HG03039 (cell line): Measurements from ENCODE around the gene TAF4B.
"Not testable (repeated sequence)": the region's sequence is repeated elsewhere in the genome, so short reads cannot be mapped to it uniquely, and the experiment has no call there.

Experiments
- ATAC-seq: cut with Tn5 transposase; IDR thresholded peaks from one replicate; pipeline ENCODE4 v1.9.1; 2021; ENCODE audit warnings: mild to moderate bottlenecking, moderate library complexity; ENCODE audit not compliant: unreplicated experiment

The TAF4B gene

GRCh38 chr18:26421931-26422330 lies 195.7 kb downstream of the TAF4B start:
- no peak for ATAC-seq

DNA sequence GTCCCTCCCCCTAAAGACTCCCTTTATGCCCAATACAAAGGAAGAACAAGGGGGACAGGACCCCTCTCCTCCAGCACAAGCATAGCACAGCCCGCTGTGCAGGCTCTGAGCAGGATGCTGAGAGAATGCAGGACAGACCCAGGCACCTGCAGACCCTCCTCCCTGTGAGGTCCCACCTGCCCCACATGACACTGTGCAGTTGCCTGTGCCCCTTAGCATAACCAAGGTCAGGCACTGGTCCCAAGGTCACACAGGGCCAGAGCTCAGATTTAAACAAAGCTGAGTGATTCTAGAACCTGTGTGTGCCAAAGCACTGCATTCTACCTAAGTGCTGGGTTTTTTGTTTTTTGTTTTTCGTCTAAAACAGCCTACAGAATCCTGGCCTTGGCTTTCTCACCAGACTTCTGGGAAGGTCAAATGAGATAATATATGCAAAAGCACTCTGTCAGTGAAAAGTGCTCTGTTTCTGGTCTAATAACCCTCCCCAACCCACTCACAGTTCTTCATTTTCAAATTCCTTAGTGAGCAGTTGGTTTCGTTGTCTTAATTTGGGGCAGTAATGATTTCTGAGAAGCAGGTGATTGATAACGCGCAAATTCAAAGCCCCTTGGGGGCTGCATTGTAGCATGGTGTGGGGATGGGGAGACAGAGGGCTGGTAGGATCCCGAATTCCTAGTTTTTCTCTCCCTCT lies 196.4 kb downstream of the TAF4B start:
- peak; percentile 84 for ATAC-seq

DNA sequence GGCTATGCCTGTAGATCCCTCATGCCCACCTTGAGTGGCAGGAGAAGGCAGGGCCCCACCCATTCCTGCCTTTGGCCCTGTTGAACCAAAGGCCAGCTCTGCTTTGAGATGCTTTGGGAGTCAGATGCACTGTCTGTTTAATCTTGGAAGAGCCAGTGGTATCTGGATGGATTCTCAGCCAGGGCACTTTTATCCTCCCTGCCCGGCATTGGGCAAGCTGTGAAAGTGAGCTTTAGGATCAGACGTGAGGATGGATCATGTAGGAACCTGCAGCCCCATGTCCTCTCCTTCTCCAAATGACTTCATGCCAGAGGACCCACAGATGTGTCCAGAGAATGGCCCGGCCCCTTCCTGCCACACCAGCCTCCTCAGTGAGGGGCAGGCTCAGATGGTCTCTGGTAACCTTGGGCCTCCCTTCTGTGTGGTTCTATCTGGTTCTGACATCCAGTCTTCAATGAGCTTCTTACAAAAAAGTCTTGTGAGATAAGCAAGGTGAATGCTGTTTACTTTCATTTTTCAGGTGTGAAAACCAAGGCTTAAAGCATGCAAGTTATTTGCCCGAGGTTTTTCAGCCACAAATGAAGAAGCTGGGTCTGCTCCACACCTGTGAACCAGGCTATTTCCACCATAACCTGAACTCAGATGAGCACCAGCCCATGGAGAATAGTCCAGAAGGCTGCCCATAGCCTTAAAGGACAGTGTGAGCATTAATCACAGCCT lies 198.3 kb downstream of the TAF4B start:
- no peak for ATAC-seq

GRCh38 chr18:26425148-26425531 lies 198.9 kb downstream of the TAF4B start:
- no peak for ATAC-seq

- no peak for ATAC-seq
Measured at GRCh38 chr18:26429535-26430226, 203.4 kb downstream of the TAF4B start.

DNA sequence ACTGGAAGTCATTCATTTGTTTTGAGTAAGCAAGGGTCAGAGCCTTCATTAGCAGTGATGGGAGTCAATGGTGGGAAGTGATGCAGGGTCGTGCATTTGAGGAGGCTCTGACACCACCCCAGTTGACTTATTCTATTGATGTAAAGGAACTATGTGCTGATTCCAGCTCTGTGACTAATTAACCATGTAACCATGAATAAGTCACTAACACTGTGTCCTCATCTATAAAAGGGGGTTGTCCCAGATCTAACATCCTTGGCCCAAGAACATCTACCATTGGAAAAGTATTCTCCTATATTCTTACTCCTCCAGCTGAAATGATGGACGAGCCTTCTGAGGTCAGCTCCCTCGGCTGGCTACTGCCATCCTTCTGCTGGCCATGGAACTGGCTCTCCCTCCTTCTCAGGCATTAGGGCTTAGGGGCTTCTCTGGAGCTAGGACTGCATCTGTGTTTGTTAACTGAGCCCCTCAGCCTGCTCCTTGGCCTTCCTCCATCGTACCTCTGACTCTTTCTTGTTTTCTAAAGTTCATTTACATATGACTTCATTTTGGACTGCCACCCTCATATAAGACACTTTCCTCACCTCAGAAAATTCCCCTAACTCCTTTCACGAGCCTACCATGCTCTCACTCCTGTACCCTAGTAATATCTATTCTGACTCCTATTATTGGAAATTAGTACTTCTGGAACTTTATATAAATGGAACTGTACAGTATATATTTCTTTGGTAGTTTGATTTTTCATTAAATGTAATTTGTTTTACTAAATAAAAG lies 206.6 kb downstream of the TAF4B start:
- ATAC-seq: peak; percentile 59

DNA sequence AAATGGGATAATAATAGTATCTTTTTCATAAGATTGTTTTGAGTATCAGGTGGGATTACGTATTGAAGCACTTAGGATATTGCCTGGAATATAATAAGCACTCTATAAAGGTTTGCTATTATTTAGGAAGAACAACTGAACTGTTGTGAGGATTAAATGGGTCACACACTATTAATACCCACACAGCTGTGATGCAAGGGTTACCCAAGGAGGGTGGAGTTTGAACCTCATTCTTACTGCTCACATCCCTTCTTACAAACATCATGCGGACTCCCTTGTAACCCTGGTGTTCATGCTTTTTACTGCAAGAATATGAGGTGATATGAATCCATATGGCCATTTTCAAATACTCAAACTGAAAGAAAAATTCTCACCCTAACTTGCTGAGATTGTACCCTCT lies 208.6 kb downstream of the TAF4B start:
- no peak for ATAC-seq

- no peak for ATAC-seq
Measured at GRCh38 chr18:26435415-26436095, 209.3 kb downstream of the TAF4B start.

- ATAC-seq: no peak
Measured at GRCh38 chr18:26436176-26437051, 210.2 kb downstream of the TAF4B start.

DNA sequence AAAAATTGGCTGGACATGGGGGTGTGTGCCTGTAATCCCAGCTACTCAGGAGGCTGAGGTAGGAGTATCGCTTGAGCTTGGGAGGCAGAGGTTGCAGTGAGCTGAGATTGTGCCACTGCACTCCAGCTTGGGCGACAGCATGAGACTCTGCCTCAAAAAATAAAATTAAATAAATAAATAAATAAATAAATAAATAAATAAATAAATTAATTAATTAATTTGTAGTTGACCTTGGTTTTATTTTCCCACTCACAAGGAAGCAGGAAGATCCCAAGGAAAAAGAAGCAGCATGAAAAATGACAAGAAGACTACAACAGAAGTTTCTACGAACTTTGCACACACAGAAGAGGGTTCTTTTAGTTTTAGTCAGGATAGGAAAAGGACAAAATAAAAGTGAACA lies 211.4 kb downstream of the TAF4B start:
- ATAC-seq: not testable (repeated sequence)

GRCh38 chr18:26438980-26439379 lies 212.7 kb downstream of the TAF4B start:
- peak; percentile 97 for ATAC-seq

DNA sequence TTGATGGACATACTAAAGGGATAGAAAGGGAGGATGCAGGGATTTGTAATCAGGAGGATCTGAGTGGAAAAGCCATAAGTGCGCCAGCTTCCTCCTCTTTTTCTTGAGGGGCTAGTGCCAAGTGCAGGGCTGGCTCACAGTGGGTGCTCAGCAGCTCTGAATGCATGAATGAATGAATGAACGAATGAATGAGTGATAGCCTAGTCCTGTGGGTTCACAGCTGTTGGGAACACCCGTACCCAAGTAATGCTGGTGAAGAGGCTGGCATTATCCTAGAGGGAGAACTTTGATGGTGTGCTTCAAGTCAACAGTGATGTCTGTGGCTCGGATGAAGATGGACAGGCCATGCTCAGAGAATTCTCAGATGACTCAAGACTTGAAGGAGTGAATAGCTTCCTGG lies 213.3 kb downstream of the TAF4B start:
- no peak for ATAC-seq

DNA sequence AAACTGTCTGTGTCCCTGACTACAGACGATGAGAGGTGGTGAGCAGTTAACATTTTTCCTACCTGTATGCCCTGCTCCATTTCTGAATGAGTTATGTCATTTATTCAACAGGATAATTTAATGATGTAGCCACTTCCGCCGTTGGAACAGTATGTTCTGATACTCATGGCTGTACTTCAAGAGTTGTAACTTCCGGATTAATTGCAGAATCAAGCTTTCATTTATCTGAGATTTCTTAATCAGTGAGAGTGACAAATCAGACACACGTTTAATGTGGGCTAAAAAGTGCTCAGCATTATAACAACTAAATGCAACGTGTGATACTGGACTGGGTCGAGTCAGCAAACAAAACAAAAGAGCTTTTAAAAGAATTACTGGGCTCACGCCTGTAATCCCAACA lies 214.4 kb downstream of the TAF4B start:
- no peak for ATAC-seq
